GM18519 (cell line): ENCODE results near the gene TRABD2A.
"Not testable (repeated sequence)": the region's sequence is repeated elsewhere in the genome, so short reads cannot be mapped to it uniquely, and the experiment has no call there.

Source experiments
- ATAC-seq: cut with Tn5 transposase; IDR thresholded peaks from one replicate; pipeline ENCODE4 v1.9.1; 2021; ENCODE audit warnings: mild to moderate bottlenecking, moderate library complexity; ENCODE audit not compliant: unreplicated experiment, low FRiP score

TRABD2A gene

GRCh38 chr2:84880645-84881521, at the start of gene TRABD2A:
Gene TRABD2A, minus strand, starts transcription at chr2:84881084. Its CDS starts 45 bp downstream, at chr2:84881039.
- ATAC-seq = no peak

- ATAC-seq = no peak
These were observed 46.4 kb upstream of the TRABD2A start for GRCh38 chr2:84927275-84927627.

- ATAC-seq = peak; percentile 81
These were observed 45.0 kb upstream of the TRABD2A start for GRCh38 chr2:84925724-84926376.

GRCh38 chr2:84925336-84925723, 44.4 kb upstream of the TRABD2A start:
- no peak for ATAC-seq

- no peak for ATAC-seq
These were observed 43.6 kb upstream of the TRABD2A start for GRCh38 chr2:84924173-84925106.

GRCh38 chr2:84923009-84923408, 42.1 kb upstream of the TRABD2A start:
- ATAC-seq = no peak

- peak; percentile 32 for ATAC-seq
These were observed 39.1 kb upstream of the TRABD2A start for GRCh38 chr2:84919885-84920580.

- no peak for ATAC-seq
These were observed 37.5 kb upstream of the TRABD2A start for GRCh38 chr2:84918430-84918829.

- not testable (repeated sequence) for ATAC-seq
These were observed 36.9 kb upstream of the TRABD2A start for GRCh38 chr2:84917821-84918220.

GRCh38 chr2:84915675-84916074, 34.8 kb upstream of the TRABD2A start:
- ATAC-seq = not testable (repeated sequence)

- no peak for ATAC-seq
These were observed 33.5 kb upstream of the TRABD2A start for GRCh38 chr2:84914334-84914733.

- ATAC-seq = no peak
These were observed 32.1 kb upstream of the TRABD2A start for GRCh38 chr2:84912984-84913383.

- ATAC-seq = no peak
These were observed 30.3 kb upstream of the TRABD2A start for GRCh38 chr2:84911135-84911678.

GRCh38 chr2:84908948-84909713, 28.2 kb upstream of the TRABD2A start:
- no peak for ATAC-seq

GRCh38 chr2:84906900-84907714, 26.2 kb upstream of the TRABD2A start:
- peak; percentile 25 for ATAC-seq

- peak; percentile 9 for ATAC-seq
These were observed 25.4 kb upstream of the TRABD2A start for GRCh38 chr2:84906108-84906899.
